IMR-90 (cell line): ENCODE data around the gene UAP1. TPM values are rescaled to one million over a fixed set of nuclear protein-coding genes. Genes with fewer than 3 reads are reported as not detected.
A peak's percentile ranks its signal among the peaks of the same experiment; 100 is the strongest.

Source experiments
- ATAC-seq: fragments of 200-7000 bp; cut with Tn5 transposase; 2 replicates; pipeline ENCODE4 v1.9.1; 2020; ENCODE audit warnings: low read depth, mild to moderate bottlenecking, moderate library complexity
- BruUV-seq: library from RNA; stranded (reverse); fragments of 400-500 nt; replicated peaks from 2 replicates; lab custom pipeline; 2021; lab: Mats Ljungman, UMichigan
- CTCF ChIA-PET: fragments of 300-600 bp; formaldehyde crosslinking; extraction: SDS; loops from one replicate; lab custom pipeline; 2021; ENCODE audit warnings: antibody characterized with exemption; lab: Yijun Ruan, JAX
- POLR2A ChIA-PET: fragments of 300-600 bp; sonication (Branson Sonifier 250); formaldehyde crosslinking; loops from one replicate; lab custom pipeline; 2022; ENCODE audit warnings: antibody characterized with exemption; ENCODE audit not compliant: unreplicated experiment; lab: Charles Lee
- DNase-seq: peaks from one replicate; pipeline ENCODE4 v3.0.0; 2013
- H2AFZ ChIP-seq: replicated peaks from 2 replicates; pipeline ENCODE3; 2013; ENCODE audit warnings: low read length, mild to moderate bottlenecking; ENCODE audit not compliant: poor library complexity
- H2AK5ac ChIP-seq: 2 replicates; pipeline ENCODE4 v1.6.1; 2013; ENCODE audit warnings: low read depth, low read length, inconsistent platforms
- H2AK9ac ChIP-seq: replicated peaks from 2 replicates; pipeline ENCODE3; 2013; ENCODE audit warnings: mild to moderate bottlenecking, low read depth, low read length, moderate library complexity; ENCODE audit not compliant: poor library complexity
- H2BK120ac ChIP-seq: 2 replicates; pipeline ENCODE4 v1.6.1; 2013; ENCODE audit warnings: low read depth, low read length, inconsistent platforms
- H2BK15ac ChIP-seq: 3 replicates; pipeline ENCODE4 v1.6.1; 2013; ENCODE audit warnings: low read depth, low read length, inconsistent platforms
- H2BK20ac ChIP-seq: 2 replicates; pipeline ENCODE4 v1.6.1; 2013; ENCODE audit warnings: low read depth, mild to moderate bottlenecking, inconsistent platforms, low read length, moderate library complexity
- H2BK5ac ChIP-seq: 2 replicates; pipeline ENCODE4 v1.6.1; 2013; ENCODE audit warnings: mild to moderate bottlenecking, low read depth, low read length, inconsistent platforms; ENCODE audit not compliant: poor library complexity, severe bottlenecking
- H3K14ac ChIP-seq: replicated peaks from 2 replicates; pipeline ENCODE4 v1.6.1; 2013; ENCODE audit warnings: low read depth, low read length, inconsistent platforms
- H3K18ac ChIP-seq: 2 replicates; pipeline ENCODE4 v1.6.1; 2013; ENCODE audit warnings: low read depth, low read length, control low read depth
- H3K23ac ChIP-seq: 2 replicates; pipeline ENCODE4 v1.6.1; 2013; ENCODE audit warnings: low read depth, low read length, inconsistent platforms
- H3K27ac ChIP-seq: 2 replicates; pipeline ENCODE4 v1.5.1; 2013; ENCODE audit warnings: mild to moderate bottlenecking, control low read depth, low read length; ENCODE audit not compliant: insufficient read depth
- H3K27me3 ChIP-seq: 2 replicates; pipeline ENCODE4 v1.6.1; 2013; ENCODE audit warnings: low read length; ENCODE audit not compliant: control insufficient read depth, insufficient read depth
- H3K36me3 ChIP-seq: 2 replicates; pipeline ENCODE4 v1.6.1; 2013; ENCODE audit warnings: low read length, mixed read lengths; ENCODE audit not compliant: control insufficient read depth, insufficient read depth
- H3K4ac ChIP-seq: 2 replicates; pipeline ENCODE4 v1.6.1; 2013; ENCODE audit warnings: low read depth, low read length, inconsistent platforms
- H3K4me1 ChIP-seq: 2 replicates; pipeline ENCODE4 v1.6.1; 2013; ENCODE audit warnings: low read length, mixed read lengths; ENCODE audit not compliant: control insufficient read depth, insufficient read depth
- H3K4me2 ChIP-seq: 2 replicates; pipeline ENCODE4 v1.6.1; 2013; ENCODE audit warnings: low read depth, mild to moderate bottlenecking, control low read depth, low read length, moderate library complexity
- H3K4me3 ChIP-seq: 2 replicates; pipeline ENCODE4 v1.5.1; 2013; ENCODE audit warnings: low read depth, mild to moderate bottlenecking, control low read depth, low read length, moderate library complexity; ENCODE audit not compliant: insufficient read depth
- H3K56ac ChIP-seq: 2 replicates; pipeline ENCODE4 v1.6.1; 2013; ENCODE audit warnings: low read length, inconsistent platforms; ENCODE audit not compliant: insufficient read depth; ENCODE audit errors: extremely low read depth
- H3K79me1 ChIP-seq, 2 experiments: 2 replicates each; pipeline ENCODE4 v1.6.1; 2013; ENCODE audit warnings: low read length in 2 of 2, inconsistent platforms in 1 of 2, low read depth in 1 of 2
- H3K9ac ChIP-seq: 2 replicates; pipeline ENCODE4 v1.6.1; 2013; ENCODE audit warnings: low read depth, low read length, control low read depth
- H3K9me1 ChIP-seq: 2 replicates; pipeline ENCODE4 v1.6.1; 2013; ENCODE audit warnings: low read length, inconsistent platforms; ENCODE audit not compliant: insufficient read depth
- H3K9me3 ChIP-seq: 2 replicates; pipeline ENCODE4 v1.6.1; 2013; ENCODE audit warnings: low read length; ENCODE audit not compliant: control insufficient read depth, insufficient read depth
- H4K20me1 ChIP-seq: 2 replicates; pipeline ENCODE4 v1.6.1; 2013; ENCODE audit warnings: low read length, inconsistent platforms; ENCODE audit not compliant: insufficient read depth
- H4K5ac ChIP-seq: 2 replicates; pipeline ENCODE4 v1.6.1; 2013; ENCODE audit warnings: mild to moderate bottlenecking, low read depth, low read length, control low read depth
- H4K8ac ChIP-seq, 2 experiments: 2 replicates each; pipeline ENCODE4 v1.6.1; 2013; ENCODE audit warnings: low read depth in 2 of 2, low read length in 2 of 2, control low read depth in 1 of 2, inconsistent platforms in 1 of 2
- H4K91ac ChIP-seq: 2 replicates; pipeline ENCODE4 v1.6.1; 2013; ENCODE audit warnings: low read depth, low read length, inconsistent platforms; ENCODE audit not compliant: insufficient read depth
- CEBPB ChIP-seq: IDR thresholded peaks from 2 replicates; pipeline ENCODE4 v1.6.1; 2012; ENCODE audit warnings: low read depth, low read length, improper control_type of control experiment
- CHD1 ChIP-seq: IDR thresholded peaks from 2 replicates; pipeline ENCODE4 v1.6.1; 2012; ENCODE audit warnings: low read depth, low read length, improper control_type of control experiment
- ELK1 ChIP-seq: fragments of 150-350 bp; IDR thresholded peaks from 2 replicates; pipeline ENCODE4 v1.6.1; 2016; ENCODE audit warnings: low read depth, mild to moderate bottlenecking, low read length, moderate library complexity, borderline replicate concordance
- MAFK ChIP-seq: IDR thresholded peaks from 2 replicates; pipeline ENCODE4 v1.6.1; 2012; ENCODE audit warnings: low read depth, low read length, improper control_type of control experiment
- SMC3 ChIP-seq: fragments of 150-350 bp; IDR thresholded peaks from 2 replicates; pipeline ENCODE4 v1.6.1; 2016; ENCODE audit warnings: low read depth, mild to moderate bottlenecking, antibody characterized with exemption, low read length, moderate library complexity
- WGBS, 2 experiments: methylation state at CpG; one replicate each; pipeline versions ENCODE4 v1.1.5 to v1.1.7; 2013; ENCODE audit warnings: missing lambda C conversion rate in 2 of 2; ENCODE audit not compliant: insufficient read length in 1 of 2; ENCODE audit errors: extremely low coverage in 2 of 2; 5-methylcytosine and 5-hydroxymethylcytosine counted together
- dilution Hi-C: fragments of 300-500 bp; cut with HindIII; formaldehyde crosslinking; loops from one replicate; pipeline ENCODE4 v1.14.3; 2018; ENCODE audit warnings: low sequenced_read_pairs; ENCODE audit not compliant: unreplicated experiment
- in situ Hi-C: fragments of 300-500 bp; cut with MboI; formaldehyde crosslinking; loops from 3 replicates; pipeline ENCODE4 v1.14.3; 2019; ENCODE audit warnings: low sequenced_read_pairs, inconsistent platforms, mixed read lengths
- intact Hi-C: fragments of 100-400 bp; cut with micrococcal nuclease; formaldehyde crosslinking; loops from 2 replicates; pipeline ENCODE4 v1.10.0; 2022
- polyA plus RNA-seq, 3 experiments: library from polyadenylated mRNA; depleted of rRNA; stranded (reverse); fragments of >200 nt; gene quantifications; 2 replicates each; pipeline ENCODE4 v1.2.3, GENCODE V29; 2012; ENCODE audit warnings: low replicate concordance in 1 of 3
- total RNA-seq: library from RNA; depleted of rRNA; stranded (reverse); fragments of >200 nt; gene quantifications from 2 replicates; pipeline ENCODE4 v1.2.3, GENCODE V29; 2012
- TF ChIP-seq, protein P1 (sequence below): fragments of 150-350 bp; IDR thresholded peaks from 2 replicates; pipeline ENCODE4 v1.6.1; 2017; ENCODE audit warnings: mild to moderate bottlenecking, antibody characterized with exemption, low read length, low read depth
- TF ChIP-seq, protein P2 (sequence below): conservative IDR thresholded peaks from 2 replicates; pipeline ENCODE4 v1.5.1; 2012; ENCODE audit warnings: mild to moderate bottlenecking, low read depth, low read length, improper control_type of control experiment

The UAP1 gene
- total and polyA plus RNA-seq, 2 of the 4 experiments (the other 2 are of a cell fraction), result 93.4 to 196 TPM

GRCh38 chr1:162548170-162548569 is 13.4 kb upstream of the UAP1 start:
- H3K9me3 ChIP-seq, result no peaks in the 10 kb centered on the region
- H4K8ac ChIP-seq, result peak overlapping the region in 1 of 2 experiments; percentile 76; a peak in 2 of 4 replicates
- in situ Hi-C loops, result no loop called here
- dilution Hi-C loops, result no loop called here
- no peak overlapping the region for H2BK120ac ChIP-seq
- H3K4me1 ChIP-seq, result peaks cover 2% of the 10 kb centered on the region; the same call in 1 of the 2 replicates
- peak; percentile 59; the same call in 1 of the 2 replicates for ATAC-seq
- H4K5ac ChIP-seq, result peak overlapping the region; percentile 4; the same call in 1 of the 2 replicates
- ChIA-PET CTCF (no interaction called here), POLR2A (no interaction called here)
- no peaks in the 10 kb centered on the region for H3K27me3 ChIP-seq
- intact Hi-C loops, result no loop called here
- H2AFZ ChIP-seq, result peak overlapping the region; percentile 87
- peak overlapping the region; percentile 39 for H3K4me2 ChIP-seq
- H3K23ac ChIP-seq, result peak overlapping the region; percentile 42; the same call in 1 of the 2 replicates
- no peak overlapping the region for H3K4me3 ChIP-seq
- WGBS, 2 experiments, result 30% methylated on average over 2 of the region's 4 CpGs; no CpG with 5 or more reads in 1 of the 2 experiments
- no peaks in the 10 kb centered on the region for H3K9me1 ChIP-seq
- no peaks in the 10 kb centered on the region for H3K79me1 ChIP-seq
- no peak overlapping the region for H2BK15ac ChIP-seq
- peak; percentile 54 for DNase-seq
- H4K91ac ChIP-seq, result peak overlapping the region; percentile 42; the same call in 1 of the 2 replicates
- no peak overlapping the region for H3K27ac ChIP-seq
- peak overlapping the region; percentile 20; the same call in 1 of the 2 replicates for H2BK20ac ChIP-seq
- no peak overlapping the region for H3K56ac ChIP-seq
- no TSS peak for BruUV-seq
- H3K4ac ChIP-seq, result peak overlapping the region; percentile 51; the same call in 1 of the 2 replicates
- H3K9ac ChIP-seq, result no peak overlapping the region
- peak overlapping the region; percentile 68; the same call in 1 of the 2 replicates for H3K14ac ChIP-seq
- H2BK5ac ChIP-seq, result peak overlapping the region; percentile 42
- H4K20me1 ChIP-seq, result no peaks in the 10 kb centered on the region
- peak overlapping the region; percentile 3; the same call in 1 of the 2 replicates for H3K18ac ChIP-seq
- TF ChIP-seq, protein P1, sequence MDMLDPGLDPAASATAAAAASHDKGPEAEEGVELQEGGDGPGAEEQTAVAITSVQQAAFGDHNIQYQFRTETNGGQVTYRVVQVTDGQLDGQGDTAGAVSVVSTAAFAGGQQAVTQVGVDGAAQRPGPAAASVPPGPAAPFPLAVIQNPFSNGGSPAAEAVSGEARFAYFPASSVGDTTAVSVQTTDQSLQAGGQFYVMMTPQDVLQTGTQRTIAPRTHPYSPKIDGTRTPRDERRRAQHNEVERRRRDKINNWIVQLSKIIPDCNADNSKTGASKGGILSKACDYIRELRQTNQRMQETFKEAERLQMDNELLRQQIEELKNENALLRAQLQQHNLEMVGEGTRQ, result no peak
- TF ChIP-seq, protein P2, sequence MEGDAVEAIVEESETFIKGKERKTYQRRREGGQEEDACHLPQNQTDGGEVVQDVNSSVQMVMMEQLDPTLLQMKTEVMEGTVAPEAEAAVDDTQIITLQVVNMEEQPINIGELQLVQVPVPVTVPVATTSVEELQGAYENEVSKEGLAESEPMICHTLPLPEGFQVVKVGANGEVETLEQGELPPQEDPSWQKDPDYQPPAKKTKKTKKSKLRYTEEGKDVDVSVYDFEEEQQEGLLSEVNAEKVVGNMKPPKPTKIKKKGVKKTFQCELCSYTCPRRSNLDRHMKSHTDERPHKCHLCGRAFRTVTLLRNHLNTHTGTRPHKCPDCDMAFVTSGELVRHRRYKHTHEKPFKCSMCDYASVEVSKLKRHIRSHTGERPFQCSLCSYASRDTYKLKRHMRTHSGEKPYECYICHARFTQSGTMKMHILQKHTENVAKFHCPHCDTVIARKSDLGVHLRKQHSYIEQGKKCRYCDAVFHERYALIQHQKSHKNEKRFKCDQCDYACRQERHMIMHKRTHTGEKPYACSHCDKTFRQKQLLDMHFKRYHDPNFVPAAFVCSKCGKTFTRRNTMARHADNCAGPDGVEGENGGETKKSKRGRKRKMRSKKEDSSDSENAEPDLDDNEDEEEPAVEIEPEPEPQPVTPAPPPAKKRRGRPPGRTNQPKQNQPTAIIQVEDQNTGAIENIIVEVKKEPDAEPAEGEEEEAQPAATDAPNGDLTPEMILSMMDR, result no peak
- no peak for TF ChIP-seq SMC3
- TF ChIP-seq ELK1, result no peak
- no peak for TF ChIP-seq MAFK
- TF ChIP-seq CHD1, result no peak
- TF ChIP-seq CEBPB, result no peak
- H2AK5ac ChIP-seq, result no peak overlapping the region
- no peaks in the 10 kb centered on the region for H3K36me3 ChIP-seq
- H2AK9ac ChIP-seq, result no peak overlapping the region
